Muscle of leg (tissue), 11 donors: Measurements from ENCODE around the gene DCTD. TPM values are rescaled to one million over a fixed set of nuclear protein-coding genes. Genes with fewer than 3 reads are reported as not detected.

Source experiments
- DNase-seq: peaks from one replicate; pipeline ENCODE4 v3.0.0; 2013
- H3K27ac ChIP-seq: one replicate; pipeline ENCODE4 v1.5.1; 2013; ENCODE audit warnings: mild to moderate bottlenecking, low read length, control low read depth
- H3K27me3 ChIP-seq: one replicate; pipeline ENCODE4 v1.6.1; 2013; ENCODE audit warnings: low read length; ENCODE audit not compliant: control insufficient read depth, insufficient read depth
- H3K36me3 ChIP-seq: one replicate; pipeline ENCODE4 v1.6.1; 2013; ENCODE audit warnings: low read length; ENCODE audit not compliant: control insufficient read depth, insufficient read depth
- H3K4me1 ChIP-seq: one replicate; pipeline ENCODE4 v1.6.1; 2013; ENCODE audit warnings: low read length; ENCODE audit not compliant: control insufficient read depth, insufficient read depth
- H3K4me3 ChIP-seq: one replicate; pipeline ENCODE4 v1.5.1; 2013; ENCODE audit warnings: low read length, control low read depth
- H3K9me3 ChIP-seq: replicated peaks from 2 replicates; pipeline ENCODE4 v1.6.1; 2013; ENCODE audit warnings: low read depth, low read length; ENCODE audit not compliant: control insufficient read depth
- WGBS: methylation state at CpG from one replicate; pipeline ENCODE4 v1.1.5; 2013; ENCODE audit warnings: missing lambda C conversion rate; ENCODE audit not compliant: insufficient coverage; 5-methylcytosine and 5-hydroxymethylcytosine counted together
- polyA plus RNA-seq, 8 donors: library from polyadenylated mRNA; unstranded; fragments of 120-200 nt; gene quantifications; one replicate each; pipeline versions ENCODE4 v1.2.1 to v1.2.3, GENCODE V29; 2013; ENCODE audit warnings: inconsistent platforms in 1 of 8, low replicate concordance in 1 of 8; ENCODE audit not compliant: insufficient read length in 8 of 8, insufficient read depth in 1 of 8
- total RNA-seq: library from RNA; stranded (reverse); fragments of 120-200 nt; gene quantifications from one replicate; pipeline ENCODE4 v1.2.4, GENCODE V29; 2013

DCTD gene
- total and polyA plus RNA-seq, 9 donors = 49.2 to 88.9 (median 75.3) TPM

GRCh38 chr4:182853731-182854330 lies 63.4 kb downstream of the DCTD start:
- 97% methylated on average over 9 of the region's 15 CpGs for WGBS
- Histone ChIP-seq H3K4me3 (no peak overlapping the region), H3K36me3 (no peaks in the 10 kb centered on the region), H3K27me3 (no peaks in the 10 kb centered on the region), H3K9me3 (peaks cover 2% of the 10 kb centered on the region), H3K27ac (no peak overlapping the region), H3K4me1 (no peaks in the 10 kb centered on the region)
- no peak for DNase-seq

GRCh38 chr4:182848685-182849084 lies 68.5 kb downstream of the DCTD start:
- no peak overlapping the region for H3K4me3 ChIP-seq
- H3K4me1 ChIP-seq = no peaks in the 10 kb centered on the region
- no peak overlapping the region for H3K27ac ChIP-seq
- H3K9me3 ChIP-seq = peaks cover 2% of the 10 kb centered on the region
- no peaks in the 10 kb centered on the region for H3K27me3 ChIP-seq
- H3K36me3 ChIP-seq = no peaks in the 10 kb centered on the region
- 86% methylated on average over 1 of the region's 6 CpGs for WGBS
- DNase-seq = no peak

- 76% methylated on average over 15 of the region's 27 CpGs for WGBS
- Histone ChIP-seq H3K27ac (no peak overlapping the region), H3K4me3 (no peak overlapping the region), H3K9me3 (peaks cover under 1% of the 10 kb centered on the region), H3K4me1 (no peaks in the 10 kb centered on the region), H3K27me3 (no peaks in the 10 kb centered on the region), H3K36me3 (no peaks in the 10 kb centered on the region)
- no peak for DNase-seq
These were observed 69.4 kb downstream of the DCTD start for GRCh38 chr4:182847576-182848450.

GRCh38 chr4:182846036-182846435 lies 71.2 kb downstream of the DCTD start:
- Histone ChIP-seq H3K4me1 (no peaks in the 10 kb centered on the region), H3K27ac (no peak overlapping the region), H3K9me3 (peaks cover 2% of the 10 kb centered on the region), H3K36me3 (no peaks in the 10 kb centered on the region), H3K27me3 (no peaks in the 10 kb centered on the region), H3K4me3 (no peak overlapping the region)
- no peak for DNase-seq
- WGBS = 98% methylated on average over 7 of the region's 8 CpGs

- no peak overlapping the region for H3K4me3 ChIP-seq
- no peaks in the 10 kb centered on the region for H3K4me1 ChIP-seq
- no peaks in the 10 kb centered on the region for H3K27me3 ChIP-seq
- peaks cover 2% of the 10 kb centered on the region for H3K9me3 ChIP-seq
- DNase-seq = no peak
- no peak overlapping the region for H3K27ac ChIP-seq
- 83% methylated on average over 4 of the region's 6 CpGs for WGBS
- H3K36me3 ChIP-seq = no peaks in the 10 kb centered on the region
These were observed 71.6 kb downstream of the DCTD start for GRCh38 chr4:182845618-182846017.

GRCh38 chr4:182843808-182844325 lies 73.3 kb downstream of the DCTD start:
- no peaks in the 10 kb centered on the region for H3K4me1 ChIP-seq
- H3K9me3 ChIP-seq = peaks cover 2% of the 10 kb centered on the region
- no peaks in the 10 kb centered on the region for H3K36me3 ChIP-seq
- WGBS = 90% methylated on average over 9 of the region's 9 CpGs
- no peak overlapping the region for H3K4me3 ChIP-seq
- no peak for DNase-seq
- H3K27me3 ChIP-seq = no peaks in the 10 kb centered on the region
- no peak overlapping the region for H3K27ac ChIP-seq

- no peak for DNase-seq
- Histone ChIP-seq H3K27ac (no peak overlapping the region), H3K4me3 (no peak overlapping the region), H3K27me3 (no peaks in the 10 kb centered on the region), H3K9me3 (peaks cover 2% of the 10 kb centered on the region), H3K36me3 (no peaks in the 10 kb centered on the region), H3K4me1 (no peaks in the 10 kb centered on the region)
- WGBS = 63% methylated on average over 14 of the region's 17 CpGs
These were observed 74.3 kb downstream of the DCTD start for GRCh38 chr4:182842759-182843390.

- WGBS = 97% methylated on average over 9 of the region's 11 CpGs
- Histone ChIP-seq H3K4me3 (no peak overlapping the region), H3K27ac (no peak overlapping the region), H3K4me1 (no peaks in the 10 kb centered on the region), H3K27me3 (no peaks in the 10 kb centered on the region), H3K36me3 (no peaks in the 10 kb centered on the region), H3K9me3 (peaks cover 2% of the 10 kb centered on the region)
- DNase-seq = no peak
These were observed 75.0 kb downstream of the DCTD start for GRCh38 chr4:182842104-182842600.

- WGBS = 91% methylated on average over 4 of the region's 10 CpGs
- Histone ChIP-seq H3K4me1 (no peaks in the 10 kb centered on the region), H3K9me3 (peaks cover 2% of the 10 kb centered on the region), H3K36me3 (no peaks in the 10 kb centered on the region), H3K27ac (no peak overlapping the region), H3K27me3 (no peaks in the 10 kb centered on the region), H3K4me3 (no peak overlapping the region)
- no peak for DNase-seq
These were observed 77.1 kb downstream of the DCTD start for GRCh38 chr4:182840108-182840507.
